ENCODE results near the gene NRG2. TPM values are rescaled to one million over a fixed set of nuclear protein-coding genes. Genes with fewer than 3 reads are reported as not detected.

The NRG2 gene
- total RNA-seq, 4 donors from 2014 or later = 1.1 to 2.9 (median 1.8) TPM

- H3K4me3 ChIP-seq (replicated peaks in 1 of 3) = no peak overlapping the region
- peaks cover 0 to 7% of the 10 kb centered on the region in 2 donors for H3K4me1 ChIP-seq
- WGBS, 2 donors = 59 to 62% methylated on average over 5 of the region's 5 CpGs
- no peaks in the 10 kb centered on the region for H3K27me3 ChIP-seq
- intact Hi-C loops (cut with DNase I) = no loop called here
- TF ChIP-seq POLR2A (IDR thresholded peaks at IDR 0.05) (no peak), CTCF (IDR thresholded peaks at IDR 0.05) (no peak)
- no peak for DNase-seq
- H3K27ac ChIP-seq = no peak overlapping the region
- no peaks in the 10 kb centered on the region for H3K9me3 ChIP-seq
- H3K36me3 ChIP-seq = no peaks in the 10 kb centered on the region
Observed at GRCh38 chr5:139955616-139956273, 87.4 kb downstream of the NRG2 start.

GRCh38 chr5:139955053-139955605 lies 88.0 kb downstream of the NRG2 start:
- intact Hi-C loops (cut with DNase I) = no loop called here
- Histone ChIP-seq H3K4me3 (replicated peaks in 1 of 3) (no peak overlapping the region), H3K36me3 (no peaks in the 10 kb centered on the region), H3K27me3 (no peaks in the 10 kb centered on the region), H3K27ac (no peak overlapping the region), H3K4me1 (peaks cover 0 to 8% of the 10 kb centered on the region in 2 donors), H3K9me3 (no peaks in the 10 kb centered on the region)
- no peak for DNase-seq
- no peak for TF ChIP-seq POLR2A (IDR thresholded peaks at IDR 0.05)
- WGBS, 2 donors = 92 to 93% methylated on average over 5 of the region's 5 CpGs

- intact Hi-C loops (cut with DNase I) = no loop called here
- TF ChIP-seq POLR2A (IDR thresholded peaks at IDR 0.05) = no peak
- no peak for TF ChIP-seq CTCF (IDR thresholded peaks at IDR 0.05)
- WGBS, 2 donors = 79 to 84% methylated on average over 8 of the region's 8 CpGs
- no peaks in the 10 kb centered on the region for H3K36me3 ChIP-seq
- no peaks in the 10 kb centered on the region for H3K27me3 ChIP-seq
- H3K27ac ChIP-seq = no peak overlapping the region
- no peak overlapping the region for H3K4me3 ChIP-seq (replicated peaks in 1 of 3)
- no peak for DNase-seq
- no peaks in the 10 kb centered on the region for H3K9me3 ChIP-seq
- H3K4me1 ChIP-seq = peaks cover 0 to 13% of the 10 kb centered on the region in 2 donors
Observed at GRCh38 chr5:139954462-139954861, 88.6 kb downstream of the NRG2 start.

GRCh38 chr5:139954022-139954421 lies 89.1 kb downstream of the NRG2 start:
- peaks cover 0 to 13% of the 10 kb centered on the region in 2 donors for H3K4me1 ChIP-seq
- WGBS, 2 donors = 75 to 79% methylated on average over 7 of the region's 7 CpGs
- H3K27me3 ChIP-seq = no peaks in the 10 kb centered on the region
- no peak for DNase-seq
- no peak overlapping the region for H3K4me3 ChIP-seq (replicated peaks in 1 of 3)
- no peaks in the 10 kb centered on the region for H3K36me3 ChIP-seq
- no peak overlapping the region for H3K27ac ChIP-seq
- TF ChIP-seq POLR2A (IDR thresholded peaks at IDR 0.05) = no peak
- TF ChIP-seq CTCF (IDR thresholded peaks at IDR 0.05) = no peak
- intact Hi-C loops (cut with DNase I) = no loop called here
- H3K9me3 ChIP-seq = no peaks in the 10 kb centered on the region

- DNase-seq = no peak
- TF ChIP-seq POLR2A (IDR thresholded peaks at IDR 0.05) (no peak), CTCF (IDR thresholded peaks at IDR 0.05) (no peak)
- Histone ChIP-seq H3K9me3 (no peaks in the 10 kb centered on the region), H3K36me3 (no peaks in the 10 kb centered on the region), H3K4me3 (replicated peaks in 1 of 3) (no peak overlapping the region), H3K4me1 (peaks cover 0 to 13% of the 10 kb centered on the region in 2 donors), H3K27ac (no peak overlapping the region), H3K27me3 (no peaks in the 10 kb centered on the region)
- intact Hi-C loops (cut with DNase I) = no loop called here
- 89 to 92% methylated on average over 7 to 13 of the region's 13 CpGs for WGBS, 2 donors
Observed at GRCh38 chr5:139952574-139952973, 90.5 kb downstream of the NRG2 start.

Data from thyroid gland (tissue), 4 donors.